HG03039 (cell line): ENCODE data around the gene PIK3R2.

ENCODE experiments used
- ATAC-seq: cut with Tn5 transposase; IDR thresholded peaks from one replicate; pipeline ENCODE4 v1.9.1; 2021; ENCODE audit warnings: mild to moderate bottlenecking, moderate library complexity; ENCODE audit not compliant: unreplicated experiment

PIK3R2 gene

GRCh38 chr19:18171605-18172327, 18.8 kb downstream of the PIK3R2 start:
- ATAC-seq: no peak

DNA sequence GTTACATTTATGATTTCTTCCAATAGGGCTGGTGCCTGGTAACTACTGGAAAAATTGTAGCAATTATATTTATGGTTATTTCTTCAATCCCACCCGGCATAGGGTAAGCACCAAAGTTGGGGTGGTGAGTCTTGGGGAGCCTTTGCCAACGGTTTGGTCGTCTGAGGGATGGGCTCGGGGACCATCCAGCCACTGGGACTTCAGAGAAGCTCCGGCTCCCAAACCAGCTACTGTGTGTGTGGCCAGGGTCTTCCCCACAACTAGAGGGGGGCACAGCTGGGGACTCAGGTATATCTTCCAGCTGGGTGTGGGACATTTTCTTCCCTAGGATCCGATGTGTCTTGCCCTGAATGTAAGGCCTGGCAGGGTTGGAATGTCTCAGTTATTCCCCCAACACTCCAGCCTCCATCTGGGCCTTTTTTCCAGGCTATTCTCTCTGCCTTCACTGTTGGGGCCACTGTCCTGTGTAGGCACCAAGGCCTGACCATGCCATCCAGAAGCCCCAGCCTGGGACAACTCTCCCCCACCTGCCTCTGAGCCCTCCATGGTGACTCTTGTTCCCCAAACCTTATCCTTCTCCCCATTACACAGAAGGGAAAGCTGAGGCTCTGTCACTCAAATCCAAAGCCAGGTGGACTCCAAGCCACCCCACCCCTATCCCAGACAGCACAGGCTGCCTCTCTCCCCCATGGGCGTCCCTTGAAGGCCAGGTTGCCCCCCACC, 19.5 kb downstream of the PIK3R2 start:
- ATAC-seq: no peak

DNA sequence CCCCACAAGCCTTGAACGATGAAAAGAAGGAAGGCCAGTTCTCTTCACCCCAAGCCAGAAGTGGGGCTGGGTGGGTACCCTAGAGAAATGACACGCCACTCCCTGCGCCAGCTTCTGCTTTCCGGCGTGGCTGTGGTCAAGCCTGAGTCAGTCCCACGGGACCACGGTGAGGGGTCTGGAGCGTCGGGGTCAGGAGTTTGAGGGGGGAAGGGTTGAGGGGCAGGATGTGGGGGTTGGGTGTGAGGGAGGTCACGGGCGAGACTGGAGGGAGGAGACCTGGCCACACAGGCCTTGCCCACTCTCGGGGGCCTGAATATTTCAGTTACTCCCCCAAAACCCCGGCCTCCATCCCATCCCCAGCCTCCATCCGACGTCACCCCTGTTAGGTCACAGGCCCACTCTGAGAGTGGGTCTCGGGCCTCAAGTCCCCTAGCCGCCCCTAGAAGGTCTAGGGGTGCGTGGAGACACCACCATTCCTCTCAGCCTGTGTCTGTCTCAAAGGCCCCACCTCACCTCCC, 20.1 kb downstream of the PIK3R2 start:
- ATAC-seq: no peak

DNA sequence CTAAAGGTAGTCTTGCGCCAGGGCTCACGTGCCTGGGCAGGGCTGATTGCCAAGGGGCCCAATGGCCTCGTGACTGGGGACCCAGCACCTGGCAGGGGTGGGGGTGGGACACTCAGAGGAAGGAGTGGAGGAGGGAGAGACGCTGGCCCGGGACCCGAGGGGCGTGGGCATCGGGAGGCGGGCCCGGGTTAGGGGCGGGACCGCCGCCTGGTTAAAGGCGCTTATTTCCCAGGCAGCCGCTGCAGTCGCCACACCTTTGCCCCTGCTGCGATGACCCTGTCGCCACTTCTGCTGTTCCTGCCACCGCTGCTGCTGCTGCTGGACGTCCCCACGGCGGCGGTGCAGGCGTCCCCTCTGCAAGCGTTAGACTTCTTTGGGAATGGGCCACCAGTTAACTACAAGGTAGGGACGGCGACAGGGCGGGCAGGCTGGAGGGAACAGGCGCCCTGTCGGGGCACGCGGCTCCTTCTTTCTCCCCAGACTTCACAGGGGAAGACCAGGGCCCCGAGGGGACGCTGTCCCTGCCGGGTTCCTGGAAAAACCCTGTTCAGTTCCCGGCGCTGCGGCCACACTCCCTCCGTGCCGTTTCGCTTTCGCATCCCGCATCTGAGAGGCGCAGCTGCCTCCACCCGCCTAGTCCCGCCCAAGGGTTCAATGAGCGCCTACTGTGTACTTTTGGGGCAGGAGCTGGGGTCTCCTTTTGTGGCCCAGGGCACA, 20.8 kb downstream of the PIK3R2 start, which contains the start of gene IFI30:
IFI30 (plus strand) TSS at position 242 of the 717 bp plus-strand sequence; CDS start at position 271, 29 bp downstream.
- peak; percentile 37 for ATAC-seq

DNA sequence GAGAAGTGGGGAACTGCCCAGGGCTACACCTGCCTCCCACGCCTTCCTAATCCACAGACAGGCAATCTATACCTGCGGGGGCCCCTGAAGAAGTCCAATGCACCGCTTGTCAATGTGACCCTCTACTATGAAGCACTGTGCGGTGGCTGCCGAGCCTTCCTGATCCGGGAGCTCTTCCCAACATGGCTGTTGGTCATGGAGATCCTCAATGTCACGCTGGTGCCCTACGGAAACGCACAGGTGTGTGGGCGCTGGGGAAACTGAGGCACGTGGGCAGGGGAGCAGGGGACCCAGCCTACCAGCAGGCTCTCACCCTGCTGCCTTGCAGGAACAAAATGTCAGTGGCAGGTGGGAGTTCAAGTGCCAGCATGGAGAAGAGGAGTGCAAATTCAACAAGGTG, 22.0 kb downstream of the PIK3R2 start:
- no peak for ATAC-seq

DNA sequence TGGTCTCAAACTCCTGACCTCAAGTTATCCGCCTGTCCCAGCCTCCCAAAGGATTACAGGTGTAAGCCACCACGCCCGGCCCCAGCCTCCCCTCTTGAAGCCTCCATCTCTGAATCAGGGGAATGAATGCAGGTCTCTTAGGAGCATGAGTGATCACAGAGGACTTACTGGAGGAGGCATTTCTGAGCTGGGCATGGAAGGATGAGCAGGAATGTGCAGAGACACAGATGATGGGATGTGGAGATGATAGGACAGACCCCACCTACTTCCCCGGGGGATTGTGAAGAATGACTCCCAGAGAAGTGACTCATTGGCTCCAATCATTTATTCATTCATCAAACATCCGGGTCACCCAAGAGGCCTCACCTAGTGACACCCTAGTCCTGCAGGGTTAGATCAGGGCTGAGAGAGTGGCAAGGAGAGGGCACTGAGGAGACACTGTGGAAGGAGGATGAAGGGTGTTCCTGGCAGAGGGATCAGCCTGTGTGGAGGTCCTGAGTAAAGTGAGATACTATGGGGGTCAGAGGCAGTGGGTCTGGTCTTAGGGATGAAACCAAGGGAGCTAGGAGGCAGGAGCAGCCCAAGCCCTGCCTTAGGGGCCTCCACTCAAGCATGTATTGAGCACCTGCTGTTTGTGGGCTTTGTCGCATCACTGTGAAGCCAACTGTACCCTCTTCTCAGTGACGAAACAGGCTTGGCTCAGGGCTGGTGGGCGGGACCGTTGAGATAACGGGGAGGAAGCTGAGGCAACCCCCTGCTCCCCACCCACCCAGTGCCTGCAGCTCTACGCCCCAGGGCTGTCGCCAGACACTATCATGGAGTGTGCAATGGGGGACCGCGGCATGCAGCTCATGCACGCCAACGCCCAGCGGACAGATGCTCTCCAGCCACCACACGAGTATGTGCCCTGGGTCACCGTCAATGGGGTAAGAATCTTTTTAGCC, 23.7 kb downstream of the PIK3R2 start:
- no peak for ATAC-seq

GRCh38 chr19:18179957-18180356, 27.0 kb downstream of the PIK3R2 start:
- no peak for ATAC-seq

- ATAC-seq: no peak
Measured at GRCh38 chr19:18183529-18183928, 30.6 kb downstream of the PIK3R2 start.

DNA sequence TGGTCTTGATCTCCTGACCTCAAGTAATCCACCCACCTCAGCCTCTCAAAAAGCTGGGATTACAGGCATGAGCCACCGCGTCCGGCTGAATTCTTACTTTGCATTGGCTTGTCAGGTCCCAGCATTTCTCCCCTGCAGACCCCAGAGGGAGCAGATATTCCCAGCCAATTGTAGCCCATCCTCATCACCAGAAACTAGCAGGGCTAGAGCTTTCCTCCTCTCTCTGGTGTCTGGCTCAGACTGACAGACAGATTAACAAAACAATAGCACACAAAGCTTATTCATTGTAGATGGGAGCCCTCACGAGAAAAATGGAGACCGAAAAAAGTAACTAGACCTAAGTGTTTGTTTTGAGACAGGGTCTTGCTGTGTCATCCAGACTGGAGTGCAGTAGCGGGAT, 32.6 kb downstream of the PIK3R2 start:
- no peak for ATAC-seq

- no peak for ATAC-seq
Measured at GRCh38 chr19:18190278-18190677, 37.3 kb downstream of the PIK3R2 start.

GRCh38 chr19:18191640-18192062, 38.7 kb downstream of the PIK3R2 start:
- no peak for ATAC-seq

DNA sequence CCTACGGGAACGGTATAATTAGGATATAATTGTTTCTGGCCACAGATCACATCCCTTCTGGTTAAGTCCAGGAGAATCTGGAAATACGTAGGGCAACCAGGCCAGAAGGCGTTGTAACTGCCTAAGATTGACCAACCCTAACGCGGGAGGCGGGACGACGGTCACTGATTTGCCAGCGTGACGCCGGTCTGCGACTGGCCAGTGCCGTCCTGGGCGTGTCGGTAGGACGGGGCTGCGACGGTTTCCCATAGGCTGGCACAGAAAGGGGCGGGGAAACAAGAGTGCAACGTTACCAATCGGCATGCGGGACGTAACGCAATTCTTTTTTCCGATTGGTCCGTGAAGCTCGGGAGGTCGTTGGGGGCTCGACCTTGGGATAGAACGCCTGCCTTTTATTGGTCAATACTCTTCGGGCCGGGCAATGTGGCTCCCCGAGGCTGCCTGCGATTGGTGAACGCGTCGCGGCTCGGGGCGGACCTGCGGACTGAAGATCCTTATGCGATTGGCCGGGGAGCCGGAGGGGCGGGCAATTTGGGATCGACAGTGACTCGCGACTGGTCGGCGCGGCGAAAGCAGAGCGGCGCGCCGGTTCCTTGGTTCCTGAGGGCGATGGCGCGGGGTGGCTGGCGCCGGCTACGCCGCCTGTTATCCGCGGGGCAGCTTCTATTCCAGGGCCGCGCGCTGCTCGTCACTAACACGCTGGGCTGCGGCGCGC, 39.9 kb downstream of the PIK3R2 start, which contains the start of gene MPV17L2:
MPV17L2 (plus strand) TSS at position 546 of the 715 bp plus-strand sequence; CDS start at position 610, 64 bp downstream.
- ATAC-seq: peak; percentile 82

GRCh38 chr19:18193388-18194180, 40.6 kb downstream of the PIK3R2 start:
- peak; percentile 8 for ATAC-seq

GRCh38 chr19:18194181-18194530, 41.2 kb downstream of the PIK3R2 start:
- no peak for ATAC-seq

DNA sequence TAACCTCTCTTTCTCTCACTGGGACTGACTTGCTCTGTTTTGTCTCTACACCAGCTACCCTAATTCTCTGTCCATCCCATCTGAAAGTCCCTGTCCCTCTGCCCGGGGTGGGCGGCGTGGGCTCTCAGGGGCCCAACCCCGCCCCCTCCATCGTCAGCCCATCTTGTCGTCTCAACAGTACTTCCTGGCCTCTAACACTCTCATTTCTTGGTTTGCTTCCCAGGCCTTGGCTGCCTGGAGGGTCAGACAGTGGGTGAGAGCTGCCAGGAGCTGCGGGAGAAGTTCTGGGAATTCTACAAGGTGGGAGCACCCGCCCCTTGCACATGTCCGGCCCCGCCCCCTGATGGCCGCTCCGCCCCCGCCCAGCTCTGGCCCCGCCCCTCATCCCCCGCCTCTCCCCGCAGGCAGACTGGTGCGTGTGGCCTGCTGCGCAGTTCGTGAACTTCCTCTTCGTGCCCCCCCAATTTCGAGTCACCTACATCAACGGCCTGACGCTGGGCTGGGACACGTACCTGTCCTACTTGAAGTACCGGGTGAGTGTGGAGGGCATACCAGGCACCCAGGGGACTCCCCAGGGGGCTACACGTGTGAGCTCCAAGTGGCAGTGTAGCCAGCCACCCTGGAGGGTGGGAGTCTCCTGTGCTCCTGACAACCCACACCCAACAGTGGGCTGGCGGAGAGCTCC, 41.7 kb downstream of the PIK3R2 start:
- ATAC-seq: no peak

GRCh38 chr19:18196511-18196845, 43.5 kb downstream of the PIK3R2 start:
- ATAC-seq: no peak

- ATAC-seq: no peak
Measured at GRCh38 chr19:18197306-18197705, 44.3 kb downstream of the PIK3R2 start.

GRCh38 chr19:18197941-18198340, 45.0 kb downstream of the PIK3R2 start:
- no peak for ATAC-seq
